OCI-LY3 (cell line): ENCODE results near the gene ZNHIT6.

ENCODE experiments used
- CTCF ChIP-seq: fragments of 200-600, 300-600 bp; sonication (generic); IDR thresholded peaks from 2 replicates; pipeline ENCODE4 v1.5.1; 2014; ENCODE audit warnings: antibody characterized with exemption, low read length, low read depth
- EZH2phosphoT487 ChIP-seq: fragments of 200-600 bp; shearing (Covaris generic); IDR thresholded peaks from 2 replicates; pipeline ENCODE4 v1.6.1; 2018; ENCODE audit warnings: antibody characterized with exemption, mixed run types, low read depth

DNA sequence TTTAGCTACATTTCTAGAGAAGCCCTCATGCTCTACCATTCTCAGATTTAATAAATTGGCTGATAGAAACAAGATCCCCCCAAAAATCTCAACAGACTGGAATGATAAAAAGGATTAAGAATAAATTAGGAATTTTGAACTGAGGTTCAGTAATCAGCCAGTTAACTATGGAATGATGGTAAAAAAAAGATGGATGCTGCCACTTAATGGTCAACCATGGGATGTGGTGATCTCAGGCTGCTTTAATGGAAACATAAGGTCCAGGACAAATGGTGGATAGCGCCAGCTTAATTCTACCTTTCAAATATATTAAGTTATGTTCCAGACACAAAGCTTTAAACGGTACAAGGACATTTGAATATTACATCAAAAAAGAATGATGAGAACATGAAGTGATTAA is 77.7 kb downstream of the ZNHIT6 start:
- no peak for TF ChIP-seq CTCF
- TF ChIP-seq EZH2phosphoT487, result no peak
